Pancreas (tissue), 10 donors: Measurements from ENCODE around the gene BBX. TPM values are rescaled to one million over a fixed set of nuclear protein-coding genes. Genes with fewer than 3 reads are reported as not detected.

Experiments
- ATAC-seq, 4 donors: fragments of 200-7000 bp; cut with Tn5 transposase; one replicate each; pipeline versions ENCODE4 v1.8.0 to v1.9.1; 2020; ENCODE audit warnings: mild to moderate bottlenecking in 4 of 4, moderate library complexity in 4 of 4
- DNase-seq, 6 donors: peaks; one replicate each; pipeline ENCODE4 v3.0.0-alpha.2; 2020
- FAIRE-seq: peaks from 2 replicates; lab custom pipeline; 2012; peaks lifted over from hg19 to GRCh38; lab: Jason Lieb, UNC
- H3K27ac ChIP-seq, 4 donors: fragments of 200-600 bp; sonication (generic); 1 replicate in 3 of 4; 2 replicates in 1 of 4; pipeline versions ENCODE4 v1.5.0 to v1.8.0; 2020
- H3K27me3 ChIP-seq, 4 donors: fragments of 200-600 bp; one replicate each; pipeline ENCODE4 v1.8.0; 2021
- H3K36me3 ChIP-seq, 3 donors: fragments of 200-600 bp; sonication (generic) in 1 of 3; one replicate each; pipeline versions ENCODE4 v1.5.0 to v1.8.0; 2020 to 2021
- H3K4me1 ChIP-seq, 3 donors: fragments of 200-600 bp; one replicate each; pipeline ENCODE4 v1.8.0; 2021
- H3K4me3 ChIP-seq, 4 donors: fragments of 200-600 bp; sonication (generic) in 2 of 4; one replicate each; pipeline versions ENCODE4 v1.5.0 to v1.8.0; 2020 to 2021
- H3K9me3 ChIP-seq, 4 donors: fragments of 200-600 bp; one replicate each; pipeline ENCODE4 v1.8.0; 2021
- WGBS, 2 donors: extraction: QIAGEN DNeasy Blood & Tissue Kit; methylation state at CpG; one replicate each; pipeline ENCODE4 v1.1.7; 2013; 5-methylcytosine and 5-hydroxymethylcytosine counted together
- intact Hi-C, 3 donors: fragments of 100-400 bp; cut with DNase I; formaldehyde crosslinking; loops; one replicate each; pipeline versions ENCODE4 v1.11.1 to v1.14.2; 2022
- polyA plus RNA-seq, 2 donors: library from polyadenylated mRNA; stranded (reverse); fragments of 200-250 nt; gene quantifications; one replicate each; pipeline ENCODE4 v1.2.3, GENCODE V29; 2013
- total RNA-seq, 6 donors: library from RNA; stranded (reverse); fragmentation: NEBNext Ultra II Directional in 4 of 6; extraction: Animal tissue kit (Norgen Biotek cat#: 25700) in 4 of 6; gene quantifications; one replicate each; pipeline versions ENCODE4 v1.2.1 to v1.2.4, GENCODE V29; 2021 to 2023
- TF ChIP-seq, protein P1 (sequence below), 4 donors: fragments of 200-600 bp; sonication (generic) in 3 of 4; IDR thresholded peaks; one replicate each; pipeline versions ENCODE4 v1.5.0 to v1.8.0; 2021; ENCODE audit warnings: antibody characterized with exemption in 4 of 4
- donor health status: healthy with polysubstance abuse.
- donor health status: DM: no; HTN: no; CAD: no; lungs with moderate emphysema.
- donor health status: DM: no; HTN: no; CAD: no.
- donor health status: control.
- donor health status: control.
- donor health status: Bipolar disorder and iron deficiency.
- donor health status: DM: yes; HTN: yes; CAD: no.
- donor health status: DM: no; HTN: no; CAD: no.
- donor health status: DM: no; HTN: no; CAD: no.
- donor health status: DM: yes; HTN: yes; CAD: no.

BBX gene
- total and polyA plus RNA-seq, 8 donors = 3.9 to 43.8 (median 19.8) TPM

DNA sequence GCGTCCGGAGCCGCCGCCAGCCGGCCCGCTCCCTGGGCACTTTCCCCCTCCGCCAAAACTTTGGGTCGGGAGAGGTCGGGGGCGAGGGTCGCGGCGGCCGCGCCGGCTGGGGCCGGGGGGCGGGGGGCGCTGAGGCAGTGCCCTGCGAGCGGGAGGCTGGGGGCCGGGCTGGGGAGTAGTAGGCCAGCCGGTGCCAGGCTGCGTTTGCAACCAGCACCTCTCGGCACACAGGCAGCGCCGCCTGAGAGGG lies 452 bp downstream of the BBX start:
- H3K36me3 ChIP-seq = no peaks in the 10 kb centered on the region
- DNase-seq = peak in 1 of 6 donors; percentile 57
- TF ChIP-seq, protein P1, sequence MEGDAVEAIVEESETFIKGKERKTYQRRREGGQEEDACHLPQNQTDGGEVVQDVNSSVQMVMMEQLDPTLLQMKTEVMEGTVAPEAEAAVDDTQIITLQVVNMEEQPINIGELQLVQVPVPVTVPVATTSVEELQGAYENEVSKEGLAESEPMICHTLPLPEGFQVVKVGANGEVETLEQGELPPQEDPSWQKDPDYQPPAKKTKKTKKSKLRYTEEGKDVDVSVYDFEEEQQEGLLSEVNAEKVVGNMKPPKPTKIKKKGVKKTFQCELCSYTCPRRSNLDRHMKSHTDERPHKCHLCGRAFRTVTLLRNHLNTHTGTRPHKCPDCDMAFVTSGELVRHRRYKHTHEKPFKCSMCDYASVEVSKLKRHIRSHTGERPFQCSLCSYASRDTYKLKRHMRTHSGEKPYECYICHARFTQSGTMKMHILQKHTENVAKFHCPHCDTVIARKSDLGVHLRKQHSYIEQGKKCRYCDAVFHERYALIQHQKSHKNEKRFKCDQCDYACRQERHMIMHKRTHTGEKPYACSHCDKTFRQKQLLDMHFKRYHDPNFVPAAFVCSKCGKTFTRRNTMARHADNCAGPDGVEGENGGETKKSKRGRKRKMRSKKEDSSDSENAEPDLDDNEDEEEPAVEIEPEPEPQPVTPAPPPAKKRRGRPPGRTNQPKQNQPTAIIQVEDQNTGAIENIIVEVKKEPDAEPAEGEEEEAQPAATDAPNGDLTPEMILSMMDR (IDR thresholded peaks at IDR 0.05) = no peak
- no peaks in the 10 kb centered on the region for H3K27me3 ChIP-seq
- H3K9me3 ChIP-seq = no peaks in the 10 kb centered on the region
- H3K27ac ChIP-seq = peak overlapping the region; percentile 85 to 97 (median 88)
- WGBS, 2 donors = 0 to 1% methylated on average over 27 of the region's 27 CpGs
- FAIRE-seq = no peak
- peak overlapping the region; percentile 50 to 94 (median 80) for H3K4me3 ChIP-seq
- intact Hi-C loops = no loop called here
- H3K4me1 ChIP-seq = peaks cover 0 to 8% (median 4%) of the 10 kb centered on the region in 3 donors
- ATAC-seq = peak; percentile 64 to 71 (median 67)

- 0 to 1% methylated on average over 40 of the region's 40 CpGs for WGBS, 2 donors
- Histone ChIP-seq H3K4me1 (peaks cover 0 to 8% (median 4%) of the 10 kb centered on the region in 3 donors), H3K4me3 (peak overlapping the region; percentile 50 to 94 (median 80)), H3K27me3 (no peaks in the 10 kb centered on the region), H3K36me3 (no peaks in the 10 kb centered on the region), H3K27ac (peak overlapping the region; percentile 85 to 97 (median 88)), H3K9me3 (no peaks in the 10 kb centered on the region)
- TF ChIP-seq, protein P1 (IDR thresholded peaks at IDR 0.05) = no peak
- peak; percentile 42 to 59 (median 52) for ATAC-seq
- FAIRE-seq = no peak
- DNase-seq = peak; percentile 39 to 81 (median 66)
- intact Hi-C loops = no loop called here
Measured at GRCh38 chr3:107523539-107524325, 970 bp downstream of the BBX start.

DNA sequence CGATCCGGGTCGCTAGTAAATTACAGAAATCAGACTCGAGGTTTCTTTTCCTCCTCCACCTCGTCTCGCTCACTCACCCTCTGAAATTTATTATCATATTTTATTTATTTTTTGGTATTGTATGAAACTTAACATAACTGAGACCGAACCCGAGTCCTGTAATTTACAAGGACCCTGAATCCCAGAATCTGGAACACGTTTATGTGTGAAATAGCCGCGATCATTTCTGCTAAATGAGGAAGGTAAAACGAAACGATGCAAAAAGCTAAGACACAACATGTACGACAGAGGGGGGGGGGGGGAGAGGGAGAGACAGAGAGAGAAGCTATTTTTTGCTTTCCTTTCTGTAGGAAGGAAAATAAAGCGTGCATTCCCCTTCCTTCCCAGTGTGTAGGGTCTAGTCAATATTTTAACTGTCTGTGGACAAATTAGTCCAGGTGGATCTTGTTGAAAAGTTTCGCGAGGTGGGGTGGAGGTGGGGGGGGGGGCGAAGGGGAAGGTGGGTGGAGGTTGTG lies 1.6 kb downstream of the BBX start:
- H3K4me1 ChIP-seq = peaks cover 0 to 8% (median 4%) of the 10 kb centered on the region in 3 donors
- peak in 2 of 4 donors; percentile 6 to 9 for ATAC-seq
- TF ChIP-seq, protein P1 (IDR thresholded peaks at IDR 0.05) = no peak
- peak overlapping the region; percentile 85 to 97 (median 88) for H3K27ac ChIP-seq
- peak overlapping the region; percentile 50 to 94 (median 80) for H3K4me3 ChIP-seq
- DNase-seq = no peak
- H3K36me3 ChIP-seq = no peaks in the 10 kb centered on the region
- FAIRE-seq = no peak
- no peaks in the 10 kb centered on the region for H3K9me3 ChIP-seq
- no peaks in the 10 kb centered on the region for H3K27me3 ChIP-seq
- intact Hi-C loops = no loop called here
- WGBS, 2 donors = 0% methylated on average over 18 of the region's 18 CpGs

DNA sequence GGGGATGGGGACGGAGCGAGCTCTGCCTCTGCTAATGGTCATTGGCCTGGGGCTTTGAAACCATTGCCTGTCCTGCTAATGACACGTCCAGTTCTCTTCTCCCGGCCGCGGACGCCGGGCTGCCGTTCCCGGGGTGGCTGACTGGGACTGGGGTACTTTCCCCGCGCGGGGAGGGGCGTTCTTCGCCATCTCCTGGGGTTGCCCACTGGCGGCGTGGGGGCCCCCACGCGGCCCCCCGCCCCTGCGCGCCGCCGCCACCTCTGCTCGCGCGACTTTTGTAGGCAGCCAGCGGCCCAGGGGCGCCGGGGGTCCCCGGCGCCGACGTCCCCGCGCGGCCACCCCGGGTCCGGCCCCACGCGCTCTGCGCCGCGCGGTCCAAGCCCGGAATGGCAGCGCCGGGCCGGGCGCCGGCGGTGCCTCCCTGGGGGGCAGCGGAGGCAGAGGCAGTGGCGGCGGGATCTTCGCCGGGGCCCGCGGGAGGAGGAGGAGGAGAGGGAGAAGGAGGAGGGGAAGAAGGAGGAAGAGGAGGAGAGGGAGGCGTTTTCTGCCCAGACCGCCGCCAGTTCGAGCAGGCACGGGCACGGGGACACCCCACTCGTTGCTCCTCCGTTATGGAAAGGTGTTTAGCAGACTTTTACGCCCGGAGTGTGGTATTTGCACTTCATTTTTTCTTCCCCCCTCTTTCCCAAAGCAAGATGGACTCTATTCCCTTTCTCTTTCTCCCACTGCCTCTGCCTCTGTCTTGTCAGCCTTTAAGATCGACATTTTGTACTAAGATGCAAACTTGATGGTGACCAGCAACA lies 2.3 kb downstream of the BBX start:
- H3K27me3 ChIP-seq = no peaks in the 10 kb centered on the region
- H3K4me3 ChIP-seq = peak overlapping the region; percentile 50 to 94 (median 80)
- H3K36me3 ChIP-seq = no peaks in the 10 kb centered on the region
- no peaks in the 10 kb centered on the region for H3K9me3 ChIP-seq
- intact Hi-C loops = no loop called here
- DNase-seq (peak; percentile 29 to 79 (median 60)), ATAC-seq (peak in 3 of 4 donors; percentile 6), FAIRE-seq (no peak)
- H3K4me1 ChIP-seq = peaks cover 0 to 8% (median 4%) of the 10 kb centered on the region in 3 donors
- H3K27ac ChIP-seq = peak overlapping the region in 3 of 4 donors; percentile 85 to 97 (median 91)
- TF ChIP-seq, protein P1 (IDR thresholded peaks at IDR 0.05) = no peak
- WGBS, 2 donors = 0 to 1% methylated on average over 65 to 70 of the region's 70 CpGs
